ENCODE measurements around the gene MGAT4C. TPM values are rescaled to one million over a fixed set of nuclear protein-coding genes. Genes with fewer than 3 reads are reported as not detected.
"Not testable (repeated sequence)": the region's sequence is repeated elsewhere in the genome, so short reads cannot be mapped to it uniquely, and the experiment has no call there.

The MGAT4C gene
- total and polyA plus RNA-seq, 2 of the 8 experiments (the other 6 are each of a cell fraction or from before 2014, with no cell fraction given), result 1.6 to 2.5 TPM

- TF ChIP-seq BCL11A (IDR thresholded peaks at IDR 0.05; ENCODE audit: low read depth in 2 of 2, low read length in 2 of 2), result no peak
Observed at GRCh38 chr12:86134561-86134960, 121.6 kb downstream of the MGAT4C start (continued).

GRCh38 chr12:86126900-86127299 lies 129.3 kb downstream of the MGAT4C start:
- H3K18ac ChIP-seq (ENCODE audit: extremely low read depth, low read length); H3K4me2 ChIP-seq (ENCODE audit: insufficient read depth in 1 of 2, low read depth in 2 of 2, low read length in 2 of 2); H4K8ac ChIP-seq (ENCODE audit: extremely low read depth, insufficient read depth, low read length); H3K79me2 ChIP-seq (ENCODE audit: control insufficient read depth in 1 of 2, insufficient read depth in 2 of 2, low read length in 2 of 2); H3K27me3 ChIP-seq (replicated peaks in 1 of 4; ENCODE audit: control insufficient read depth in 3 of 4, extremely low read depth in 1 of 4, insufficient read depth in 3 of 4, low read length in 3 of 4); H2BK20ac ChIP-seq (ENCODE audit: low read length); H4K5ac ChIP-seq (ENCODE audit: insufficient read length, low read depth, low read length); H3K36me3 ChIP-seq (ENCODE audit: control insufficient read depth in 2 of 4, insufficient read depth in 4 of 4, low read length in 3 of 4); H2BK12ac ChIP-seq (ENCODE audit: low read depth, low read length); H3K79me1 ChIP-seq (ENCODE audit: low read depth, low read length); H2BK120ac ChIP-seq (replicated peaks; ENCODE audit: low read depth, low read length); FAIRE-seq; H3K4me3 ChIP-seq (ENCODE audit: extremely low read depth in 1 of 4, insufficient read depth in 2 of 4, low read depth in 3 of 4, low read length in 4 of 4); H3K56ac ChIP-seq (replicated peaks; ENCODE audit: insufficient read length, low read depth, low read length); H3K14ac ChIP-seq (ENCODE audit: insufficient read length); H3K23ac ChIP-seq (ENCODE audit: insufficient read length); H3K4me1 ChIP-seq (replicated peaks in 1 of 4; ENCODE audit: control insufficient read depth in 3 of 4, insufficient read depth in 4 of 4, low read length in 3 of 4); H3K23me2 ChIP-seq (ENCODE audit: low read depth, low read length); H3K4ac ChIP-seq (replicated peaks; ENCODE audit: insufficient read length, low read depth, low read length); H3K9ac ChIP-seq (replicated peaks in 1 of 4; ENCODE audit: extremely low read depth in 1 of 4, low read depth in 3 of 4, low read length in 3 of 4); H2AFZ ChIP-seq (ENCODE audit: low read length); H2BK5ac ChIP-seq (ENCODE audit: low read depth, low read length); H2AK5ac ChIP-seq (ENCODE audit: low read depth, low read length); H3K9me3 ChIP-seq (ENCODE audit: insufficient read depth in 2 of 2, low read depth in 1 of 2, low read length in 1 of 2); H4K91ac ChIP-seq (replicated peaks; ENCODE audit: insufficient read length, low read length); H4K20me1 ChIP-seq (replicated peaks in 1 of 2; ENCODE audit: control insufficient read depth in 1 of 2, insufficient read depth in 2 of 2, low read length in 2 of 2); DNase-seq (ENCODE audit: low read depth in 1 of 2, low spot score in 2 of 2); H3K27ac ChIP-seq (ENCODE audit: low read depth, low read length); H2BK15ac ChIP-seq (ENCODE audit: low read length); POLR2A ChIA-PET (ENCODE audit: partially characterized antibody): not testable (repeated sequence)
- 79% methylated on average over 3 of the region's 3 CpGs; no CpG with 5 or more reads in 1 of the 2 experiments for WGBS, 2 experiments (ENCODE audit: extremely low coverage in 1 of 2, insufficient coverage in 1 of 2, insufficient read length in 1 of 2, insufficient replicate concordance in 2 of 2, low coverage in 1 of 2, low lambda C conversion rate in 2 of 2, missing lambda C conversion rate in 1 of 2)
- CTCF ChIA-PET (ENCODE audit: partially characterized antibody), result interaction anchor here (0.8 to 1.1 kb wide), 2 partner anchors 176 to 645 kb away, joined by 3 read pairs; no protein-coding TSS in a partner anchor

All from H1 (cell line).